Colon (tissue), 2 donors: Measurements from ENCODE around the gene NKAIN1.
"Not testable (repeated sequence)": the region's sequence is repeated elsewhere in the genome, so short reads cannot be mapped to it uniquely, and the experiment has no call there.

Experiments
- FAIRE-seq: peaks from 2 replicates; lab custom pipeline; 2012; peaks lifted over from hg19 to GRCh38; lab: Jason Lieb, UNC
- donor health status: control.
- donor health status: control.

The NKAIN1 gene

DNA sequence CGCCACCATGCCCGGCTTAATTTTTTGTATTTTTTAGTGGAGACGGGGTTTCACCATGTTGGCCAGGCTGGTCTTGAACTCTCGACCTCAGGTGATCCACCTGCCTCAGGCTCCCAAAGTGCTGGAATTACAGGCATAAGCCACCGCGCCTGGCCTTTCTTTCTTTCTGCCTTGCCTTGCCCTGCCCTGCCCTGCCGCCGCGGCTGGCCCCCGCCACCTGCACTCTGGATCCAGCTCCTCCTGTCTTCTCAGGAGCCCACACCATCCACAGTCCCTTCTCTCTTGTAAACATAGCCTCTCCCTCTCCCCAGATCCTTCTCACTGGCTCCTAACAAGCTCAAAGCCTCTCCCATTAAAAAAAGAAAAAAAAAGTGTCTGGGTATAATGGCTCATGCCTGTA, 44.4 kb downstream of the NKAIN1 start:
- not testable (repeated sequence) for FAIRE-seq

DNA sequence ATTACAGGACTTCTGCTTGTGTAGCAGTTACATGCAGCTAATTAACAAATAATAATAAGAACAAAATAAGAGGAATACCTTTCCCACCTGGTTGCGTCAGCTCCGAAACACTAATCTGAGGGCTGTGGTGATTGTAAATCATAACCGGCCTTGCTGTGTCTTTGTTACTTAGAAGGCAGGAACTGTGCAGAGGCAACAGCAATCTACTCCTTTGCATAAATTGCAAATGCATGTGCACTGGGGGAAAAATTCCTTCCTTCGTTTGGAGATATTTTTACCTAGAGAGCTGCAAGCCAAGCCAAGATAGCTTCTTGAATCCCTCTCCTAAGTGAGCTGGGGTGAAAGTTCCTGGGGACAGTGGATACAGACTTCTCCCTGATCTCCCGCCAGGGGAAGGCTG, 46.0 kb downstream of the NKAIN1 start:
- no peak for FAIRE-seq

DNA sequence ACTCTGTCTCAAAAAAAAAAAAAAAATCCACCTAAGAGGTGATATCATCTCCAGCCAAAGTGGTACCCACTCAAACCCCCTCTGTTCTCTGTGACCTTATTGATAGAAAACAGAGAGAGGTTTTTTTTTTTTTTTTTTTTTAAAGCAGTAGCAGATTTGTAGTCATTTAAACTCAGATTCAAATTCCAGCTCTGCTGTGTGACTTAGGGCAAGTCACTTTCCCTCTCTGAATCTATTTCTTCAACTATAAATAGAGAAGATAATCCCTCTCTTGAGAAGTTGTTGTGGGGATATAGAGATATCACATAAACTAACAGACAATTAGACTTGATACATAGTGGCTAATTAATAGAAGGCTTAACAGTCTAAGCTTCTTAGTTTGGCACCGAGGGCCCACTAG, 48.4 kb downstream of the NKAIN1 start:
- FAIRE-seq: no peak

DNA sequence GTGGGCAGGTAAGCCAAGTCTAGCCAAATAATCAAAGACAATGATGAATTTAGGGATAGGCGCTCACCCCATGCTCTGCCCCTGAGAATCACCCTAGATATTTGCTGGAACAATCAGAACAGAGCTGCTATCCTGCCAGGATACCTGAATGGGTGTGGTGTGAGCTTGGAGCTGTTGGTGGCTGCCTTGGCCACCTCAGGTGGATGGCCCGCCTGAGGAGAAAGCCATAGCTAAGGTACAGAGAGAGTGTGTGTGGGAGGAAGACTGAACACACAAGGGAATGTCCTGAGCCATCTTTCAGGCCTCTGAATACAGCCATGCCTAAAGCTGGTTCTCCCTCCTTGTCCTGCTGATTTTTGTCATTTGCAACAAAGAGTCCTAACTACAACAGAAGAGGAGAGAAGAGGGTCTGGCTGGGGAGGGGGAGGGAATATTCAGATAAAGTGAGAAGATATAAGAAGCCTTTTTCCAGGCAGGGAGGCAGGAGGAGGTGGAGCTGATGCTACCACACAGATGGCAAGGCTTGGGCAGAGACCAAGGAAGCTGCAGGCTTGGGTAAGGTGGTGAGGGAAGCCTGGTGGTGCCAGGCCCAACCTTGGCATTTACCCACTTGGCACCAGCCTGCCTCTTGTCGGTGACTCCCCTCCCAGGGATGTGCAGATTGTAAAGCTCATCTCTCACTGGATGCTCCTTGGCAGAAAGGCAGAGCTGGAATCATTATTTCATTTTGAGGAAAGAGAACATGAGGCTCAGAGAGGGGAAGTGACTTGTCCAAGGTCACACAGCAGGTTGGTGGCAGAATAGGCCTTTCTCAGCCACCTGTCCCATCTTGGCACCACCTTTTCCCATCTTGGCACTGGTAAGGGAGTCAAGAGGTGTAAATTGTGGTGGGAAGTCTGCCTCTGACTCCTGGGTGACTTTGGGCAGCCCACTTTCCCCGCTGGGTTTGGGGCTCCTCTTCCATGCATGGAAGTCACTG, 49.7 kb downstream of the NKAIN1 start:
- no peak for FAIRE-seq

DNA sequence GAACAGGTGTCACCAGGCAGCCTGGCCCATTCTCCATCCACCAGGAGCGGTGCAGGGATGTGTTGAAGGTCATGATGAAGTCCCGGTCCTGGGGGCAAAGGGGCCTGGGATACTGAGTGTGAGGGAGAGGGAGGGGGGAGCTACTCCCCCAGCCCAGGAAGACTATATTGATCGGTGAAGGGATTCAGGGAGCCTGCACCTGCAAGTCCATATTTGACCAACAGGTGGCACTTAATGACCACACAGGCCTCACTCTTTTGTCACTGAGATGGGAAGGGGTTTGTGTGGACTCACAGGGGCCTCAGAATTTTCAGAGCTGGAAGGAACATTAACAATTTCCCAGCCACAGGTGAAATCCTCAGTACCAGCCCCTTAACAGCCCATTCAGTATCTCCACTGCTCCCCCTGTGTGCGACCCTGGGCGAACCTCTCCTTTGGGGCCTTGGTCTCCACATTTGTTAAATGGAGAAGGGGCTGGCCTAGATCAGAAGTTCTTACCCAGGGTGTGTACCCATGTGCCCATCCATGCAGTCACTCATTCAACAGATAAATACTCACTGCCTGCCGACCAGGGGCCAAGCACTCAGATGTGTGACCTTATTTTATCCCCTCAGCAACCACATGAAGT, 55.6 kb downstream of the NKAIN1 start:
- no peak for FAIRE-seq

DNA sequence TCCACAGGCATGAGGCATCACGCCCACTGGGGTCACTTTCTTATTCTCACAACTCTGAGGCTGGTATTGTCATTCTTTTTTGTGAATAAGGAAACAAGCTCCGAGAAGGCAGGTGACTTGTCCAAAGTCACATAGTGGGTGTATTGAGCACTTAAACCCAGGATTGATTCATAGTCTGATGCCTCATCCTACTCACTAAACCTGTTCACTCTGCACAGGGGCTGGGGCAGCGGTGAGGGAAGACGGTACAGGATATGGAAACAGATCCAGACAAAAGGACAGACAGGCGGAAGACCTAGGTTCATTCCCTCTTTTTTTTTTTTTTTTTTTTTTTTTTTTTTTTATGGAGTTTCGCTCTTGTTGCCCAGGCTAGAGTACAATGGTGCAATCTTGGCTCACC, 56.6 kb downstream of the NKAIN1 start:
- FAIRE-seq: no peak

DNA sequence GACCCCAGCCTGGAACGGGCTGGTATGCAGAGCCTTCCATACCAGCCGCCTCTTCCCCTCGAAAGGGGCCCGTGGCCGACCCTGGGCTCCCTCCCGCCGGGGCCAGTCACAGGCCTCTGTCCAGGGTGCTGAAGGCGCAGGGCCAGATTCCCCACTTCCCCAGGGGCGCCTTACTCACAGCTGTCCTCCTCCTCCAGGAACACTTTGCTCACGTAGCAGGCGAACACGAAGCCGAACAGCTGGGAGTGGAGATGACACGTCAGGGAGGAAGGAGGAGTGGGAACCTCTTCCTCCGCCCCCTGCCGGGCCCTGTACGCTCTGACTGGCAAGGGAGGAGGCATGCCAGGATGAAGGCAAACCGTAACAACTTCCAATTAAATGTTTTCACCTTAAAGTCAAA, 57.3 kb downstream of the NKAIN1 start:
- FAIRE-seq: no peak

DNA sequence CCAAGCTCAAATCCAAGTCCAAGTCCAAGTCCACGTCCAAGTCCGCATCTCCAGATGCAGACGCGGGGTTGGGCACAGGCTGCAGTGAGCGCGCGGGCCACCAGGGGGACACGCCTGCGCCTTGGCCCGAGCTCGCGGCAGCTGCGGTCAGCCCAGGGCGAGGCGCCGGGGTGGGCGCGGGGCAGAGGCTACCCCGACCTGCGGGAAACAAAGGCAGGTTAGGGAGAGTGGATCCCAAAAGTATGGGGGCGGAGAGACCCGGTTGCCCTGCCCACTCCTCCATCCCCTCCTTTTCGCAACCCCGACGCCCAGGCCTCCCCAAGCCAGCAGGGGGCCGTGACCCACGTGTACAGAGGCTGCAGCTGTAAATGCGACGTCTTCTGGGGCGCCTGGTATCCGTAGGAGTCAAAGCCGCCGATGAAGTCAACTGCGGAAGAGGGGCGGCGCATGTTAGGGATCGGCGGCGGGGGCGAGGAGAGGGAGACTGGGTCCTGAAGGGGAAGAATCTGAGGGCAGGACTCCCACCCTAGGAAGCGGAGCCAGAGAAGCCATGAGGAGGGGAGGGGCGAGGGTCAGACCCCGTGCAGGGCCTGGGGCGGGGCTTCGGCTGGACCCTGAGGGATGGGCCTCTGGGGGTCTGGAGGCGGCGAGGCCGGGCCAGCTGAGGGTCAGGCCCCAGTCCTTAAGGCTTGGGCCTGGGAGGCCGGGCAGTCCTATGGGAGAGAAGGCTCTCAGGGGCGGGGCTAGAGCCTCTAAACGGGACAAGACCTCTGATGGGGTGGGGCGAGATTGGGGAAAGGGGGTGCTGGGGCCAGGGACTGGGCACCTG, 58.0 kb downstream of the NKAIN1 start:
- FAIRE-seq: no peak

DNA sequence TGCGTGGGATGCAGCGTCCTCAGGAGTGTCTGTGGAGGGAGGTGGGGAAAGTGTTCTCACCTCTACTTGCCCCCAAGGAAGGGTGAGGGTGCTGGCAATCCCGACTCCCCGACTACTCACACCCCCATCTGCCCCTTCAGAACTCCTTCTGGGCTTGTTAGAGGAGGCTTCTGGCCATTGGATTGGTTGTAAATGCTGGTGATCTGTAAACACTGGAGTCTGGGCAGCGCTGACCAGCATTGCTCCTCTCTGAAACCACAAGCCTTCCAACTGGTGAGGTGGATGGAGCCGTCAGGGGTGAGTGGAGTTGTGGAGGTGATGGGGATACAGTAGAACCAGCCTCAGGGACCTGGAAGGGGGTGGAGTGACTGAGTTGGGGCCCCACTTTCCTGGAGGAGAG, 59.3 kb downstream of the NKAIN1 start:
- no peak for FAIRE-seq

DNA sequence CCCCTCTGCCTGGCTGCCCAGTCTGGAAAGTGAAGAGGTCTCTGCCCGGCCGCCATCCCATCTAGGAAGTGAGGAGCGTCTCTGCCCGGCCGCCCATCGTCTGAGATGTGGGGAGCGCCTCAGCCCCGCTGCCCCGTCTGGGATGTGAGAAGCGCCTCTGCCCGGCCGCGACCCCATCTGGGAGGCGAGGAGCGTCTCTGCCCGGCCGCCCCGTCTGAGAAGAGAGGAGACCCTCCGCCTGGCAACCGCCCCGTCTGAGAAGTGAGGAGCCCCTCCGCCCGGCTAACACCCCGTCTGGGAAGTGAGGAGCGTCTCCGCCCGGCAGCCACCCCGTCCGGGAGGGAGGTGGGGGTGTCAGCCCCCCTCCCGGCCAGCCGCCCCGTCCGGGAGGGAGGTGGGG, 63.4 kb downstream of the NKAIN1 start:
- FAIRE-seq: not testable (repeated sequence)

DNA sequence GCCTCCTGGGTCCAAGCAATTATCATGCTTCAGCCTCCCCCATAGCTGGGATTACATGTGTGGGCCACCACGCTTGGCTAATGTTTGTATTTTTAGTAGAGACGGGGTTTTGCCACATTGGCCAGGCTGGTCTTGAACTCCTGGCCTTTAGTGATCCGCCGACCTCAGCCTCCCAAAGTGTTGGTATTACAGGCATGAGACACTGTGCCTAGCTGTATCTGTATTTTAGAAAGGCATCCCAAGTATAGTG, 69.3 kb downstream of the NKAIN1 start:
- FAIRE-seq: no peak

DNA sequence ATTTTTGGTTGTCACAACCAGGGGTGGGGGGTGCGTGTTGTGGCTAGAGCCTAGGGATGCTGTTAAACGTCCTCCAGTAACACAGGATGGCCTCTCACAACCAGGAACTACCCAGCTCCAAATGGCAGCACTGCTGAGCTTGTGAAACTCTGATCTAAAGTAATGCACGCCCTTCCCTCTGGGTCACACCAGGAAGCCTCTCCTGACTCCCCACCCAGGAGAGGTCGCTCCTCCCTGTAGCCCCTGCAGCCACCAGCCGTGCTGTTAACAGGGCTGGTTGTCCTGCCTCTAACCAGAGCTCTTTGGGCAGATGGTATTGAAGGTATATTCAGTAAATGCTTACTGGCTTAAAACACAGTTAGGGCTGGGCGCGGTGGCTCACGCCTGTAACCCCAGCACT, 73.2 kb downstream of the NKAIN1 start:
- no peak for FAIRE-seq

DNA sequence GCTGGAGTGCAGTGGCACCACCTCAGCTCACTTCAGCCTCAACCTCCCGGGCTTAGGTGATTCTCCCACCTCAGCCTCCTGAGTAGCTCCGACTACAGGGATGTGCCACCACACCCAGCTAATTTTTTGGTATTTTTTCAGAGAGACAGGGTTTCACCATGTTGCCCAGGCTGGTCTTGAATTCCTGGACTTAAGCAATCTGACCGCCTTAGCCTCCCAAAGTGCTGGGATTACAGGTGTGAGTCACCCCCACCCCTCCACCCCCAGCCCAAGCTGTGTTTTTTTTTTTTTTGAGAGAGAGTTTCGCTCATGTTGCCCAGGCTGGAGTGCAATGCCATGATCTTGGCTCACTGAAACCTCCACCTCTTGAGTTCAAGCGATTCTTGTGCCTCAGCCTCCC, 75.4 kb downstream of the NKAIN1 start:
- FAIRE-seq: no peak

DNA sequence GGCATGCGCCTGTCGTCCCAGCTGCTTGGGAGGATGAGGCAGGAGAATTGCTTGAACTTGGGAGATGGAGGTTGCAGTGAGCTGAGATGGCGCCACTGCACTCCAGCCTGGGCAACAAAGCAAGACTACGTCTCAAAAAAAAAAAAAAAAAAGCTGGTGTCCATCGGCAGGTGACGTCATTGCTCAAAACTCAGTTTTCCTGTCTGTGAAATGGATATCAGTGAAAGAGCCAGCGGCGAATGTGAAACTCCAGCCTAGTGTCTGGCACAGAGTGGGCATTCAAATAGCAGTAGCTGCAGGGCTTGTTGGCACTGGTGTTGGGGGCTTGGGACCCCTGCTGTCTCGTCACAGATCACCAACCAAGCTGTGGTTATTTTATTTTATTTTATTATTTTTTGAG, 75.8 kb downstream of the NKAIN1 start:
- FAIRE-seq: no peak

DNA sequence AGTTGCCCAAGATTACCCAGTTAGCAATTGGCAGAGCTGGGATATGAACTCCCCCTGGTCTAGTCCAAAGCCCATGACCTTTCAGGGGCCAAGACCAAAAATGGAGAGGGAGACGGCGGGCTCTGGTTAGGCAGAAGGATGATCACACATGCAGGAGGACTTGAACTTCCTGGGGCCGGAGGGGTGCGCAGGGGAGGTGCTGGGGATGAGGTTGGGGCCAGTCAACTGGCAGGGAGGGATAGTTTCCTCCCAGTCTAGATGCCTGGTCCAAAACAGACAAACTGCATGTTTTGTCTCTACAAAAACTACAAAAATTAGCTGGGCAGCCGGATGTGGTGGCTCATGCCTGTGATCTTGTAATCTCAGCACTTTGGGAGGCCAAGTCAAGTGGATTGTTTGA, 78.1 kb downstream of the NKAIN1 start:
- FAIRE-seq: no peak

DNA sequence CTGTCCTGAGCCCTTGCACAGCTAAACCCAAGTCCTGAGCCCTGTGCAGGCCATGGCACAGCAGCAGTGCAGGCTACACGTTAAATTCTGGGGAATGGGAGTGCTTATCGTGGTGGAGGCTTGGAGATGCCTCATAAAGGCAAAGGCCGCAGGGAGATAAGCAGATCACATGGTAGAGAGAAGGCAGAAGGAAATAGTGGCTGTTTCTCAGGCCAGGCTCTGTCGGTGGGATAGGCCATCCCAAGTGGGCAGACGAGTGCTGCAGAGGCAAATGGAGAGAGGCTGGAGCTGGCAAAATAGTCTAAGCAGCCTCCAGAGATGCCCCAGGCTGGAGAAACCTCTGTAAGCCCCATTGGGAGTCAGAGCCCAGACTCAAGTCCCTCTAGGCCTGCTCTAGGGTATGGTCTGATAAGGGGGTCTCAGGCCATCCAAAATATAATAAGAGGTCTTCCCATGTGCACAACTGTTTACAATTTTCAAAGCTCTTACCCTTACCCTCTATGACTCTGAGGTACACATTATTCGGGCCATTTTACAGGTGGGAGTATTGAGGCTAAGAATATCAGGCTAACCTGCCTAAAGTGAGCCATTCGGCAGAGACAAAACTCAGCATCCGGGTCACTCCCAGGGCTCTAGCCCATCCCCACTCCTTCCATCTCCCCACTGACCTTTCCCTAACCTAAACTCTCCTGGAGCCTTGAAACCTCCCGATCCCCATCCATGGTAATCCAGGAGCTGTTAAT, 79.6 kb downstream of the NKAIN1 start:
- FAIRE-seq: no peak

DNA sequence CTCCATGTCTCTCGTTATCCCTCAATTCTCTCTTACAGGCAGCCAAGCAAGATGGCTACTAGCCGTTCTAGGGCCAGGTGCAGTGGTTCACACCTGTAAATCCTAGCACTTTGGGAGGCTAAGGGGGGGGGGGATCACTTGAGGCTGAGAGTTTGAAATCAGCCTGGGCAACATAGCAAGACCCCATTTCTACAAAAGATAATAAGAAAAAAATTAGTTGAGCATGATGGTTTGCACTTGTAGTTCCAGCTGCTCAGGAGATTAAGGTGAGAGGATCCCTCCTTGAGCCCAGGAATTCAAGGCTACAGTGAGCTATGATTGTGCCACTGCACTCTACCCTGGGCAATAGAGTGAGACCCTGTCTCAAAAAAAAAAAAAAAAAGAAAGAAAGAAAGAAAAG, 80.4 kb downstream of the NKAIN1 start:
- no peak for FAIRE-seq

DNA sequence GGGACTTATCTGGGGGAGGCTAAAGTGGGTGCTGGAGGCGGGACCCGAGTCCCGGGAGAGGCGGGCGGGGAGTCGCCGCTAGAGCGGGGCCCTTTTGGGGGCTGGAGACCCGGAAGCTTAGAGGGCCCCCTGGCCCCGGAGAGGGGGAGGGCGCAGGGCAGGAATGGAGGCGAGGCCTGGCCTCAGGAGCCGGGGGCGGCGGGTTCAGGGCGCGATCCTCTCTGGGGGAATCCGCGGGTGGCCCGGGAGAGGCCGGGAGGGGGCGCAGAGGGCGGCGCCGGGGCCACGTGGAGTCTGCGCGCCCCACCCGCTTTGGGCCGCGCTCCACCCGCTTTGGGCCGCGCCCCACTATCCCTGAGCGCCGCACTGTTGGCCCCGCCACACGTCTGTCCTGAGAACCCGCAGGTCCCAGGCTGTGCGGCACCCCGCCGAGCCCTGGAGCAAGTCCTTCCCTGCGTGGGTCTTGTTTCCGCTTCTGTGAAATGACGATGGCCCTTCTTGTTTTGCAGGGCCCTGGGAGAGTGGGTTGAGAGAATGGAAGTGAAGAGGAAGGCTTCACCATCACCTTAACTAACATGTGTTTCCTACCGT, 84.4 kb downstream of the NKAIN1 start:
- FAIRE-seq: no peak

DNA sequence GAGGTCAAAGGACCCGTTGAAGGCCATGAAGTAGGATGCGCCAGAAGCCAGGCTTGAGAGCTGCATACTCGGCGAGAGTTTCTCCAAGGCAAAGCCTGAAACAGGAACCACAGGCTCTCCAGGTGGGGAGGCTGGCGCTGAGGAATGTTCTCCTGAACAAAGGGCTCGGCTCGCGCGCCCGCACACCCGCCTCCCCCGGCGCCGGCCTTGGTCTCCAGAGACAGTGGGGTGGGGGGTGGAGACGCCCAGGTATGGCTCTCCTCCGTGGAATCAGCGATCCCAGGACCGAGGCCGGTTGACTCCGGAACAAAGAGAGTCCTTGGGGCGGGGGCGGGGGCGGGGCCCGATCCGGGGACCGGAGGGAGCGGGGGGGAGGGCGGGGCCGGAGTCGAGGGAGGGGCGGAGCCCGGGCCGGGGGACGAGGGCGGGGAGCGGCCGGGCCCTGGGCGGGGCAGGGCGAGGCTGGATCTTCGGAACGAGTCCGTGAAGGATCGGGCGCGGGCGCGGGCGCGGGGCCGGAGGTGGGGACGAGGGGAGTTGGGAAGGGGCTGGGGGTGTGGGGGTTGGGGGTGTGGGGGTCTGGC, 85.0 kb downstream of the NKAIN1 start:
- FAIRE-seq: no peak

DNA sequence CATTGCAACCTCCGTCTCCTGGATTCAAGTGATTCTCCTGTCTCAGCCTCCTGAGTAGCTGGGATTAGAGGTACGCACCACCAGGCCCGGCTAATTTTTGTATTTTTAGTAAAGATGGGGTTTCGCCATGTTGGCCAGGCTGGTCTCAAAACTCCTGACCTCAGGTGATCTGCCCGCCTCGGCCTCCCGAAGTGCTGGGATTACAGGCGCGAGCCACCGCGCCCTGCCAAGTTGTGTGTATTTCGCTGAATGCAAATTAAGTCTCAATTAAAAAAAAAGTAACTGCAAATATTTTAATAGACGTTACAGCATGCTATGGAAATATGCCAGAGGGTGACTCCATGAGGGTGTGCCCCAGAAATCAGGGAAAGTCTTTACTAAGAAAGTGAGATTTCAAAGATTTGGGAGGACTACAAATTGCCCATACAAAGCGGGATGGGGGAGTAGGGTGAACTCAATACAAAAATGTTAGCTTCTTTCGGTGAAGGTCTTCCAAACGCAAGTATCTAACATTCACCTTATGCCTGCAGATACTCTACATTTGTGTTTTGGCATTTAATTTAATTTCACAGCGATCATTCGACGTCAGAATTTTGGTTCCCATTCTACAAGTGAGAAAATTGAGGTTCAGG, 85.6 kb downstream of the NKAIN1 start:
- no peak for FAIRE-seq

DNA sequence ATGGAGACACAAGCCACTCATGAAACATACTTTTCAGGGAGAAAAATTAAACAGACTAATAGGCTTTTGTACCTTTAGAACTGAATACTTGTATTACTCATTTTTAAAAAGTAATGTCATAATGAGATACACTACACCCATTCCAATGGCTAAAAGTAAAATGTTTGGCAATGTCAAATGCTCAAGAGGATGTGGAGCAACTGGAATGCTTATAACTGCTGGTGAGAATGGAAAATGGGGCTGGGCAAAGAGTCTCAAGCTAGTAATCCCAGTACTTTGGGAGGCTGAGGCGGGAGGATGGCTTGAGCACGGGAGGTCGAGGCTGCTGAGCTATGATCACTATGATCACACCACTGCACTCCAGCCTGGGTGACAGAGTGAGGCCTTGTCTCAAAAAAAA, 86.3 kb downstream of the NKAIN1 start:
- no peak for FAIRE-seq
